Measurements from ENCODE around the gene GRIA3.

The GRIA3 gene

DNA sequence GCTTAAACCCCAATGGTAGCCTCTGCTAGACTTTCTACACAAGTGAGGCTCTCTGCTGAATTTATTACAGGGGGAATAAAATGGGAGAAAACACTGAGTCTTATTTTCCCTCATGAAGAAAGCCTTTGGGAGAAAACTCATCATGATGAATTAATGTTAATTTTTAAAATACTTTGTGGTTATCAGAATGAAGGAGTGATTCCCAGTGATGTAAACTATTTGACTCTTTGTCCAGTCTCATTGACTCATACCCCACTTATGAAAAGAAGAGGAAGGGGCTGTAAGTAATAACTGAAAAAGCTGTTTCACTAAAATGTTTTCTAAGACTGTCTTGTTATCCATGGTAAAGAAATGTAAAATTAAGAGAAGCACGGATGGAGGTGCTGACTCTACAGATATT lies 208.8 kb downstream of the GRIA3 start:
- Histone ChIP-seq H3K4me2 (no peak overlapping the region), H3K79me2 (ENCODE audit: insufficient read depth, low read depth) (no peaks in the 10 kb centered on the region), H4K20me1 (ENCODE audit: insufficient read depth) (no peaks in the 10 kb centered on the region), H2AFZ (ENCODE audit: low read depth) (no peak overlapping the region), H3K4me3 (IDR thresholded peaks at IDR 0.05; ENCODE audit: insufficient read depth, low read depth, low read length) (no peak overlapping the region), H3K4me1 (ENCODE audit: low read depth, poor library complexity, severe bottlenecking) (no peaks in the 10 kb centered on the region), H3K27ac (no peak overlapping the region), H3K36me3 (ENCODE audit: insufficient read depth) (no peaks in the 10 kb centered on the region), H3K27me3 (ENCODE audit: insufficient read depth, low read depth) (no peaks in the 10 kb centered on the region), H3K9ac (no peak overlapping the region)
- TF ChIP-seq, protein P1, sequence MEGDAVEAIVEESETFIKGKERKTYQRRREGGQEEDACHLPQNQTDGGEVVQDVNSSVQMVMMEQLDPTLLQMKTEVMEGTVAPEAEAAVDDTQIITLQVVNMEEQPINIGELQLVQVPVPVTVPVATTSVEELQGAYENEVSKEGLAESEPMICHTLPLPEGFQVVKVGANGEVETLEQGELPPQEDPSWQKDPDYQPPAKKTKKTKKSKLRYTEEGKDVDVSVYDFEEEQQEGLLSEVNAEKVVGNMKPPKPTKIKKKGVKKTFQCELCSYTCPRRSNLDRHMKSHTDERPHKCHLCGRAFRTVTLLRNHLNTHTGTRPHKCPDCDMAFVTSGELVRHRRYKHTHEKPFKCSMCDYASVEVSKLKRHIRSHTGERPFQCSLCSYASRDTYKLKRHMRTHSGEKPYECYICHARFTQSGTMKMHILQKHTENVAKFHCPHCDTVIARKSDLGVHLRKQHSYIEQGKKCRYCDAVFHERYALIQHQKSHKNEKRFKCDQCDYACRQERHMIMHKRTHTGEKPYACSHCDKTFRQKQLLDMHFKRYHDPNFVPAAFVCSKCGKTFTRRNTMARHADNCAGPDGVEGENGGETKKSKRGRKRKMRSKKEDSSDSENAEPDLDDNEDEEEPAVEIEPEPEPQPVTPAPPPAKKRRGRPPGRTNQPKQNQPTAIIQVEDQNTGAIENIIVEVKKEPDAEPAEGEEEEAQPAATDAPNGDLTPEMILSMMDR (conservative IDR thresholded peaks at IDR 0.05; ENCODE audit: low read depth, low read length) = no peak

DNA sequence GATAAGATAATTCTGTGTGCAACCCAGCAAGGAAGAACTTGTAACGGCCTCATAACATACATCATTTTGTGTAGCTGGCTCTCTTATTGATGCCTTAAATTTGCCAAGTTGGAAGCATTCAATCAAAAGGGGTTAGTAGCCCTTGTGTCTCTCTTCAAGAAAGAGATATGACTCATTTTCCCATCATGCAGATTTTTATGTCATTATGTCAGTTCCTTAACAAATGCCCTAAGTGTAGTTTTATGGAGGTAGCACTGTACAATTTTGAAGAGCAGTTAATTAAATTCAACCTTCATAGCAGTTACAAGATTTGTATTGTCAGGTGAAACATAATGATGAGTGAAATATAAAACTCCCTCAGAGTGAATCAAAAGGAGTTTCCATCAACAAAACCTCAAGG lies 215.6 kb downstream of the GRIA3 start:
- Histone ChIP-seq H3K4me1 (ENCODE audit: low read depth, poor library complexity, severe bottlenecking) (no peaks in the 10 kb centered on the region), H3K4me2 (no peak overlapping the region), H2AFZ (ENCODE audit: low read depth) (no peak overlapping the region), H4K20me1 (ENCODE audit: insufficient read depth) (no peaks in the 10 kb centered on the region), H3K79me2 (ENCODE audit: insufficient read depth, low read depth) (no peaks in the 10 kb centered on the region), H3K36me3 (ENCODE audit: insufficient read depth) (no peaks in the 10 kb centered on the region), H3K27ac (no peak overlapping the region), H3K4me3 (IDR thresholded peaks at IDR 0.05; ENCODE audit: insufficient read depth, low read depth, low read length) (no peak overlapping the region), H3K27me3 (ENCODE audit: insufficient read depth, low read depth) (no peaks in the 10 kb centered on the region), H3K9ac (no peak overlapping the region)
- TF ChIP-seq, protein P1 (conservative IDR thresholded peaks at IDR 0.05; ENCODE audit: low read depth, low read length) = no peak

DNA sequence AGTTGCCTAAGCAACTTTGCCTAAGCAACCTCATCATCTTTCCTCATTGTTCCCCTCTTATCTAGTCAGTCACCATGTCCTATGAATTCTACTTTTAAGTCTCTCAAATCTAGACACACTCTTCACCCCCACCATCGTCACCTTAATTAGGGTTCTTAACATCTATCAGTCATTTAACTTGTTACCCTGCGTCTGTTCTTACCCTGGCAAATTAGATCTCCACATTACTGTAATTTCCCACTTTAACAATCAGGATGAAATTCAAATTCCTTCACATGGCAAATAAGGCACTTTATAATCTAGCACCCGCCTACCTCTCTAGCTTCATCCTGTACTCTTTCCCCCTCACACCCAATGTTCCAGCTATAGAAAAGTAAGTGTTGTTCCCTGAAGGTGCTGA lies 221.2 kb downstream of the GRIA3 start:
- TF ChIP-seq, protein P1 (conservative IDR thresholded peaks at IDR 0.05; ENCODE audit: low read depth, low read length) = no peak
- H3K4me1 ChIP-seq (ENCODE audit: low read depth, poor library complexity, severe bottlenecking) = peaks cover 24% of the 10 kb centered on the region

DNA sequence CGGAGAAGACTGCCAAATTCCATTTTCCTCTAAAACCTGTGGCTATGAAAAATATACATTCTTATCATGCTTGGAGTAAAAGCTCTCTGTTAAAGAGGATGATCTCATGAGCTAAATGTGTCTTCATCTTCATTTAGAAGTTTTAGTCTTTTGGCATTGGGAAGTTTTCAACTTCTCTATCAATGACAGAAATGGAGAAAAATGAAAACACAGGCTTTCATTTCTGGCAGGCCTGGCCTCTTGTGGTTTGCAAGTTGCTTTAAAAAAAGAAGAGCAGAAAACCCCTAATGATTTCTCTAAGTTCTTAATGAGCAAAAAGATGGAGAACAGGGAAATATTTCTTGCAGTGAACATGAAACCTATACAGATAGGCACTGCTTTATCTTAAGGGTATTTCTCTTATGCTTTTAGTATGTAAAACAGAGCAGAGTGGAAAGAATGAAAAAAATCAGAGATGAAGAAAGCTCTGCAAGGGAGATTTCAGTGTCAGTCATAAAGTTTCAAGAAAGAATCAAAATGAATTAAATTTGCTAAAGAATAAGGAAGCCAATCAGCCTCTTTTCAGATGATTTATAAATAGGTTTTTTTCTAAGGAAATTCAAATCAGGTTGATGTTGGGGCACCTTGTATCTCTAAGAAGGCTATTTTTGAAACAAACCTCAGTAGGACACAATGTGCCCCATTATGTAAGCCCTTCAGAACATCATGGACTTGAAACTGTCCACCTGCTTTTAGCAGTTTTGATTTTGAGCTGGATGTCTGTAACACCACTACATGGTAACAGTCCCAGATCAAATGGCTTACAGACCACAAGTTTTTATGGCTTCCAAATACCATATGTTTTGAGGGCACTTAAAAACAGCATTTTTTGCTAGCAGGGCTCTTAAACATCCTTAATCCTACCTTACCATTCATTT lies 225.0 kb downstream of the GRIA3 start:
- TF ChIP-seq, protein P1 (conservative IDR thresholded peaks at IDR 0.05; ENCODE audit: low read depth, low read length) = no peak
- Histone ChIP-seq H3K79me2 (ENCODE audit: insufficient read depth, low read depth) (no peaks in the 10 kb centered on the region), H3K9ac (no peak overlapping the region), H3K36me3 (ENCODE audit: insufficient read depth) (no peaks in the 10 kb centered on the region), H3K27me3 (ENCODE audit: insufficient read depth, low read depth) (no peaks in the 10 kb centered on the region), H3K4me2 (peak overlapping the region; percentile 57), H4K20me1 (ENCODE audit: insufficient read depth) (no peaks in the 10 kb centered on the region), H3K4me3 (IDR thresholded peaks at IDR 0.05; ENCODE audit: insufficient read depth, low read depth, low read length) (no peak overlapping the region), H2AFZ (ENCODE audit: low read depth) (peak overlapping the region; percentile 10; the same call in 1 of the 2 replicates), H3K4me1 (ENCODE audit: low read depth, poor library complexity, severe bottlenecking) (peaks cover 33% of the 10 kb centered on the region), H3K27ac (peak overlapping the region; percentile 41)

More for the DNA sequence above, 221.2 kb downstream of the GRIA3 start:
- Histone ChIP-seq H3K27me3 (ENCODE audit: insufficient read depth, low read depth) (no peaks in the 10 kb centered on the region), H4K20me1 (ENCODE audit: insufficient read depth) (no peaks in the 10 kb centered on the region), H2AFZ (ENCODE audit: low read depth) (no peak overlapping the region), H3K4me3 (IDR thresholded peaks at IDR 0.05; ENCODE audit: insufficient read depth, low read depth, low read length) (no peak overlapping the region), H3K36me3 (ENCODE audit: insufficient read depth) (no peaks in the 10 kb centered on the region), H3K79me2 (ENCODE audit: insufficient read depth, low read depth) (no peaks in the 10 kb centered on the region), H3K27ac (no peak overlapping the region), H3K4me2 (no peak overlapping the region), H3K9ac (no peak overlapping the region)
